CD14-positive monocyte (primary cell): ENCODE results near the gene FRMPD2. TPM values are rescaled to one million over a fixed set of nuclear protein-coding genes. Genes with fewer than 3 reads are reported as not detected.

Experiments used
- DNase-seq, 3 donors: peaks; one replicate each; pipeline ENCODE4 v3.0.0-alpha.2; 2011 to 2022
- H2AFZ ChIP-seq: 2 replicates; pipeline ENCODE4 v1.6.0; 2012; ENCODE audit warnings: mild to moderate bottlenecking, low read depth, low read length, inconsistent platforms; ENCODE audit not compliant: insufficient read depth, poor library complexity, severe bottlenecking
- H3K27ac ChIP-seq, 2 donors: 1 replicate in 1 of 2; 2 replicates in 1 of 2; pipeline ENCODE4 v1.5.1; 2012 to 2013; ENCODE audit warnings: low read length in 2 of 2, control low read depth in 1 of 2, inconsistent platforms in 1 of 2, low read depth in 1 of 2, mild to moderate bottlenecking in 1 of 2
- H3K27me3 ChIP-seq, 2 donors: one replicate each; pipeline versions ENCODE4 v1.6.0 to v1.6.1; 2011 to 2013; ENCODE audit warnings: low read length in 2 of 2; ENCODE audit not compliant: control insufficient read depth in 2 of 2, insufficient read depth in 2 of 2
- H3K36me3 ChIP-seq, 2 donors: replicated peaks in 1 of 2; 1 replicate in 1 of 2; 2 replicates in 1 of 2; pipeline versions ENCODE4 v1.5.1 to v1.6.1; 2012 to 2013; ENCODE audit warnings: low read length in 2 of 2, control low read depth in 1 of 2, inconsistent platforms in 1 of 2, mild to moderate bottlenecking in 1 of 2; ENCODE audit not compliant: insufficient read depth in 2 of 2, control insufficient read depth in 1 of 2
- H3K4me1 ChIP-seq, 2 donors: 1 replicate in 1 of 2; 2 replicates in 1 of 2; pipeline versions ENCODE4 v1.5.1 to v1.6.1; 2012 to 2013; ENCODE audit warnings: low read length in 2 of 2, control low read depth in 1 of 2, inconsistent platforms in 1 of 2, mild to moderate bottlenecking in 1 of 2, moderate library complexity in 1 of 2; ENCODE audit not compliant: insufficient read depth in 2 of 2, control insufficient read depth in 1 of 2
- H3K4me2 ChIP-seq: replicated peaks from 2 replicates; pipeline ENCODE3; 2012; ENCODE audit warnings: low read length, moderate library complexity, mild to moderate bottlenecking; ENCODE audit not compliant: poor library complexity, severe bottlenecking; ENCODE audit errors: extremely low read depth
- H3K4me3 ChIP-seq, 3 experiments: fragments of 200-600 bp in 1 of 3; sonication (generic) in 1 of 3; replicated peaks in 1 of 3; 1 replicate in 2 of 3; 2 replicates in 1 of 3; pipeline ENCODE4 v1.5.1; 2011 to 2013; ENCODE audit warnings: low read length in 3 of 3, mild to moderate bottlenecking in 3 of 3, control low read depth in 2 of 3, low read depth in 2 of 3, inconsistent platforms in 1 of 3, moderate library complexity in 1 of 3
- H3K79me2 ChIP-seq: 2 replicates; pipeline ENCODE4 v1.6.0; 2012; ENCODE audit warnings: mild to moderate bottlenecking, control low read depth, inconsistent platforms, low read length, moderate library complexity; ENCODE audit not compliant: insufficient read depth
- H3K9ac ChIP-seq: 2 replicates; pipeline ENCODE4 v1.6.0; 2017; ENCODE audit warnings: low read length, mild to moderate bottlenecking; ENCODE audit not compliant: insufficient read depth, poor library complexity, severe bottlenecking
- H3K9me3 ChIP-seq, 2 donors: replicated peaks in 1 of 2; 1 replicate in 1 of 2; 2 replicates in 1 of 2; pipeline versions ENCODE4 v1.5.1 to v1.6.1; 2012 to 2013; ENCODE audit warnings: low read length in 2 of 2, control low read depth in 1 of 2; ENCODE audit not compliant: control insufficient read depth in 1 of 2, insufficient read depth in 1 of 2
- H4K20me1 ChIP-seq: 2 replicates; pipeline ENCODE4 v1.6.0; 2012; ENCODE audit warnings: mild to moderate bottlenecking, low read length, control low read depth, moderate library complexity; ENCODE audit not compliant: insufficient read depth
- H3K27ac Mint-ChIP-seq, 7 donors: one replicate each; pipeline ENCODE4 v1.8.0; 2020; ENCODE audit warnings: mild to moderate bottlenecking in 7 of 7, mixed read lengths in 7 of 7, moderate library complexity in 6 of 7, inconsistent platforms in 2 of 7
- H3K27me3 Mint-ChIP-seq, 3 donors: one replicate each; pipeline ENCODE4 v1.8.0; 2021 to 2022; ENCODE audit warnings: low read depth in 3 of 3, mild to moderate bottlenecking in 3 of 3, mixed read lengths in 3 of 3, moderate library complexity in 3 of 3, inconsistent platforms in 1 of 3
- H3K36me3 Mint-ChIP-seq, 2 donors: one replicate each; pipeline ENCODE4 v1.8.0; 2020; ENCODE audit warnings: mixed read lengths in 2 of 2, inconsistent platforms in 1 of 2, mild to moderate bottlenecking in 1 of 2
- H3K4me1 Mint-ChIP-seq: one replicate; pipeline ENCODE4 v1.8.0; 2020; ENCODE audit warnings: mild to moderate bottlenecking, mixed read lengths
- H3K4me3 Mint-ChIP-seq, 2 donors: one replicate each; pipeline ENCODE4 v1.8.0; 2020; ENCODE audit warnings: mild to moderate bottlenecking in 2 of 2, mixed read lengths in 2 of 2, moderate library complexity in 1 of 2
- H3K9me3 Mint-ChIP-seq, 7 donors: one replicate each; pipeline ENCODE4 v1.8.0; 2020 to 2022; ENCODE audit warnings: mixed read lengths in 7 of 7, mild to moderate bottlenecking in 6 of 7, moderate library complexity in 6 of 7, inconsistent platforms in 2 of 7
- whole genome bisulfite sequencing: methylation state at CpG from one replicate; pipeline ENCODE4 v1.1.5; 2013; ENCODE audit warnings: missing lambda C conversion rate; ENCODE audit not compliant: insufficient coverage; 5-methylcytosine and 5-hydroxymethylcytosine counted together
- intact Hi-C, 2 donors: fragments of 100-400 bp; cut with micrococcal nuclease; formaldehyde crosslinking; loops; one replicate each; pipeline versions ENCODE4 v1.15.0 to v1.15.1; 2023
- polyA plus RNA-seq, 3 donors: library from polyadenylated mRNA; depleted of rRNA in 1 of 3; unstranded in 2 of 3; stranded (reverse) in 1 of 3; fragments of 300-500 nt in 2 of 3; fragments of >200 nt in 1 of 3; fragmentation: Illumina TruSeq in 2 of 3; gene quantifications; 1 replicate in 2 of 3; 2 replicates in 1 of 3; pipeline ENCODE4 v1.2.3, GENCODE V29; 2012 to 2021
- TF ChIP-seq, protein P1 (sequence below): fragments of 200-600 bp; IDR thresholded peaks from one replicate; pipeline ENCODE4 v1.8.0; 2022; ENCODE audit warnings: antibody characterized with exemption, mild to moderate bottlenecking

The FRMPD2 gene
- polyA plus RNA-seq, 3 donors, result not detected

- no peaks in the 10 kb centered on the region for H3K9me3 Mint-ChIP-seq
These were observed 22.8 kb downstream of the FRMPD2 start for GRCh38 chr10:48251525-48252353.

DNA sequence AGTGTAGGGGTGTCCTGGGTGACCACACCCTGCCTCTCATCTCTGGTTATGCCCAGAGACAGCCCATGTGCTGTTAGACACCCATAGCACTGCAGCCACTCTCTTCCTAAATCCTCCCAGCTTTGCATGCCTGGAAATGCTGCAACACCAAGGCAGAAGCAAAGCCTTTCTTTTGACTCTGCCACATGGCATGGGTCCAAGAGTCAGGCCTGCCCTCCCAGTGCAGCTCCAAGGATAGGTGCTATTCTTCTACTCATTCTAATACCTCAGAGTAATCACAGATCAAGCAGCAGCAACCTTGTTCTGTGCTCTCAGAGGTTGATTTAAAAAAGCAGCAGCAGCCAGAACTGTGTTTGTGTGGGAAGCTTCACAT, 23.4 kb downstream of the FRMPD2 start:
- no peaks in the 10 kb centered on the region for H3K36me3 Mint-ChIP-seq
- H3K27ac ChIP-seq, result no peak overlapping the region
- H3K36me3 ChIP-seq, result no peaks in the 10 kb centered on the region
- H3K27me3 Mint-ChIP-seq, result peaks cover 0 to 3% (median 0%) of the 10 kb centered on the region in 3 donors
- TF ChIP-seq, protein P1, sequence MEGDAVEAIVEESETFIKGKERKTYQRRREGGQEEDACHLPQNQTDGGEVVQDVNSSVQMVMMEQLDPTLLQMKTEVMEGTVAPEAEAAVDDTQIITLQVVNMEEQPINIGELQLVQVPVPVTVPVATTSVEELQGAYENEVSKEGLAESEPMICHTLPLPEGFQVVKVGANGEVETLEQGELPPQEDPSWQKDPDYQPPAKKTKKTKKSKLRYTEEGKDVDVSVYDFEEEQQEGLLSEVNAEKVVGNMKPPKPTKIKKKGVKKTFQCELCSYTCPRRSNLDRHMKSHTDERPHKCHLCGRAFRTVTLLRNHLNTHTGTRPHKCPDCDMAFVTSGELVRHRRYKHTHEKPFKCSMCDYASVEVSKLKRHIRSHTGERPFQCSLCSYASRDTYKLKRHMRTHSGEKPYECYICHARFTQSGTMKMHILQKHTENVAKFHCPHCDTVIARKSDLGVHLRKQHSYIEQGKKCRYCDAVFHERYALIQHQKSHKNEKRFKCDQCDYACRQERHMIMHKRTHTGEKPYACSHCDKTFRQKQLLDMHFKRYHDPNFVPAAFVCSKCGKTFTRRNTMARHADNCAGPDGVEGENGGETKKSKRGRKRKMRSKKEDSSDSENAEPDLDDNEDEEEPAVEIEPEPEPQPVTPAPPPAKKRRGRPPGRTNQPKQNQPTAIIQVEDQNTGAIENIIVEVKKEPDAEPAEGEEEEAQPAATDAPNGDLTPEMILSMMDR, result no peak
- H3K4me2 ChIP-seq, result no peak overlapping the region
- intact Hi-C loops, result no loop called here
- no peaks in the 10 kb centered on the region for H3K9me3 Mint-ChIP-seq
- H3K27me3 ChIP-seq, result no peaks in the 10 kb centered on the region
- no peak overlapping the region for H3K4me3 Mint-ChIP-seq
- no peaks in the 10 kb centered on the region for H4K20me1 ChIP-seq
- no peak overlapping the region for H3K9ac ChIP-seq
- H3K79me2 ChIP-seq, result no peaks in the 10 kb centered on the region
- no peaks in the 10 kb centered on the region for H3K9me3 ChIP-seq
- DNase-seq, result no peak
- H3K4me3 ChIP-seq, result no peak overlapping the region
- H3K4me1 Mint-ChIP-seq, result peaks cover 2% of the 10 kb centered on the region
- no peak overlapping the region for H2AFZ ChIP-seq
- H3K27ac Mint-ChIP-seq, result no peak overlapping the region
- H3K4me1 ChIP-seq, result no peaks in the 10 kb centered on the region

More at GRCh38 chr10:48251525-48252353, 22.8 kb downstream of the FRMPD2 start:
- Mint-ChIP-seq H3K36me3 (no peaks in the 10 kb centered on the region), H3K4me3 (no peak overlapping the region), H3K27me3 (peaks cover 0 to 3% (median 0%) of the 10 kb centered on the region in 3 donors), H3K27ac (no peak overlapping the region), H3K4me1 (peaks cover 2% of the 10 kb centered on the region)
- Histone ChIP-seq H3K79me2 (no peaks in the 10 kb centered on the region), H3K36me3 (no peaks in the 10 kb centered on the region), H3K4me1 (no peaks in the 10 kb centered on the region), H3K4me3 (no peak overlapping the region), H3K9me3 (no peaks in the 10 kb centered on the region), H2AFZ (no peak overlapping the region), H3K9ac (no peak overlapping the region), H3K4me2 (no peak overlapping the region), H3K27me3 (no peaks in the 10 kb centered on the region), H3K27ac (no peak overlapping the region), H4K20me1 (no peaks in the 10 kb centered on the region)
- intact Hi-C loops, result no loop called here
- WGBS, result 96% methylated on average over 8 of the region's 13 CpGs
- no peak for DNase-seq
- TF ChIP-seq, protein P1, result no peak
